Measurements from ENCODE around the gene GSE1.

The GSE1 gene

DNA sequence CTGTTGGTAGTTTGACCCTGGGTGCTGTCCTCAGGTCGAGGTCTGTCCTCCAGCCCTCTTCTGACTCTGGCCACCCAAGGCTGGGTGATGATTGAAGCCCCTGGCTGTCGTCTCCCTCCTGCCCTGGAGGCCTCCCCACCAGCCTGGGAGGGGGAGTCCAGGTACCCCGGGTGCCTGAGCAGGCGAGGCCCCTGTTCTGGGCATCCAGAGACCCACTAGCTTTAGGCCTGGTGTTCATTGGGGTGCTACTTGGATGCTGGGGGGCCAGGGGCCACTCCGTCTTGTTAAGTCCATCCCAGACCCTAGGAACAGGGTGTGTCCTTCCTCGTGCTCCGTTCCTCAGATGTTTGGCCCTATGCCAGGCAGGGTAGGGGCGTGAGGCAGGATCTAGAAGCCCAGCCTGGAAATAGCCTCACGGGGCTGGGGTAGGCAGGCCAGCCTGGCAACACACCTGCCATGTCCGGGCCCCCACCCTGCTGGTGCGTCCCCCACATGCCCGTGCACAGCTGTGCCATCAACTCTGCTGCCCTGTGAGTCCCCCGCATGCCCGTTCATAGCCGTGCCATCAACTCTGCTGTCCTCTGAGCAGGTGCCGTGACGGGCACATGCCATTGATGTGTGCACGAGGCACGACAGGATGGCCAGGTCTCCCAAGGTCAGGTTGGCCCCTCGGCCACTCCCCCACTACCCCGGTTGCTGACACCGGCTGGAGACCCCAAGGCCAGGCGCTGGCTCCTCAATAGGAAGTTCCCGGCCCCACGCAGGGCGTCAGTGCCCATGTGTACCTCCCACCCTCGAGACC lies 38.7 kb downstream of the GSE1 start:
- DNase-seq = peak; percentile 31

DNA sequence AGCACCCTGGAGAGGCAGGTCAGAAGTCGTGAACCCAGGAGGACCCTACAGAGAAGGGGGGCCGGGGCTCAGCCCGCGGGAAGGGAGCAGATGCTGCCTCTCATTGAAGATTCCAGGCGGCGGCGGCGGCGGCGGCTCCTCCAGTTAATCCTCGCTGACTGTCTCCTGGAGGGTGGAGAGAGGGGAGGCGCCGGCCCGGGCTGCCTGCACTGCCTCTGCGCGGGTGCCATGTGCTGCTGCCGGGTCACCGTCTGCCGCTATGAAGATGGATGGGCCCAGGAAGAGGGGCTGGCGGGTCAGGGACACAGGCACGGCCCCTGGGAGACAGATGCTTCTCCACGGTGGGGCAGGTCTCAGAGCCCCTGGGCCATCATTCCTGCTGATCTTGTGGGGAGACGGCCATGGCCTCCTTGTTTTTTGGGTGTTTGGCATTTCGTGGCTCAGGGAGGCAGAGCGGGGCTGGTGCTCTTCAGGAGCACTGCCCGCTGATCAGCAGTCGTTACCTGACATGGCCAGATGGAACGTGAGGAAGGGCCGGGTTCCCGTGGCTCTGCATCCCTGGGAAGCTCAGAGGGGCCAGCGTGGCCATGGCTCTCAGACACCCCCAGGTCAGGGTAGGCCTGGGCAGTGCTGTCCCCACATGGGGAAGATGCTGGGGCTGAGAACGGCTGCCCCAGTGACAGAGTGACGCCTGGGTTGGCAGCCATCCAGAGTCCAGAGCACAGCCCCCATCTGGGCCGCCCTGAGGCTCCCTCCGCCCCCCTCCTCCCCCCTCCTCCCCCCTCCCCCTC lies 39.5 kb downstream of the GSE1 start:
- peak; percentile 80 for DNase-seq

- DNase-seq = no peak
These were observed 40.3 kb downstream of the GSE1 start for GRCh38 chr16:85653290-85653891.

- DNase-seq = no peak
These were observed 41.4 kb downstream of the GSE1 start for GRCh38 chr16:85654251-85655095.

GRCh38 chr16:85655216-85656129 lies 42.4 kb downstream of the GSE1 start:
- no peak for DNase-seq

- DNase-seq = no peak
These were observed 43.5 kb downstream of the GSE1 start for GRCh38 chr16:85656351-85657266.

- DNase-seq = no peak
These were observed 44.1 kb downstream of the GSE1 start for GRCh38 chr16:85657267-85657650.

DNA sequence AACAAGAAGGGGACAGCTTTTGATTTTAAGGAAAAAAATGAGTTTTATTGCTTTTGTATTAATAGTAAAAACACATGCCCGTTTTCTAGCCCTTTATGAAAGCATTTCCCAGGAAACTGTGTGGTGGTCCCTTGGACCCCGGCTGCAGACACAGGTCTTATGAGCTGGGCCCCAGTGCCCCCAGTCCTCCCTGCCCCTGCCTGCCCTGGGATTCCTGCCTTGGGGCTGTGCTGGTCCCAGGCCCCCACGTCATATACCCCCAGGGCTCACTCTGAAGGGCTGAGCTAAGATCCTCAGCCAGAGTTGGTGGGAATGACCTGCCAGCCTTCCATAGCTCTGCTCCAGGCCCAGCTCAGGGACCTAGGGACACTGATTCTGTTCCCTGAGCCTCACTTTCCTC lies 44.9 kb downstream of the GSE1 start:
- no peak for DNase-seq

GRCh38 chr16:85658504-85659326 lies 45.6 kb downstream of the GSE1 start:
- no peak for DNase-seq

- DNase-seq = no peak
These were observed 46.2 kb downstream of the GSE1 start for GRCh38 chr16:85659336-85659735.

DNA sequence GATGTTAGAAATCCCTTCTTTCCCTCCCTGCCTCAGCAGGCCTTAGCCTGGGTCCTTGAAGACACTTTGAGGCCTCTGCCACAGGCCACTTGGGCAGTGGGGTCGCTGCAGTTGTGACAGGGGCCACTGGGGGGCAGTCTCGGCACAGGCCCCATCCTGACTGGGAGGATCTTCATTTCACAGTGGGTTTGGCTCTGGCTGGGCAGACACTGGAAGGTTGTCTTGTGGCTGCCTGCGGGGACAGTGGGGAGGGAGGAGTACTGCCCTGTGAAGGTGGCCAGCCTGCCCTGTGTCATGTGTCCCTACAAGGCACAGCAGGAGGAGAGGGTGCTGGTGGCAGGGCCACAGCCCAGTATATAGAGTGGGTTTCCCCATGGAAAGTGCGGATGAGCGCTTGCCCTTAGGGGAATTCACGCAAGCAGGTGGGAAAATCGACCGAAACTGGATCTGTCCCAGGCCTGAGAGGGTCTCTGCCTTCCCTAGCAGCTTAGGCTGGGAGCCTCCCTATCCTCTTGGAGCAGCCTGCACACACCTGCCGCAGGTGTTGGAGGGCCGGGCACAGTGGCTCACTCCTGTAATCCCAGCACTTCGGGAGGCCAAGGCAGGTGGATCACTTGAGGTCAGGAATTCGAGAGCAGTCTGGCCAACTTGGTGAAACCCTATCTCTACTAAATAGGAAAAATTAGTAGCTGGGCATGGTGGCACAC lies 46.8 kb downstream of the GSE1 start:
- peak; percentile 37 for DNase-seq

GRCh38 chr16:85660843-85661739 lies 48.0 kb downstream of the GSE1 start:
- no peak for DNase-seq

DNA sequence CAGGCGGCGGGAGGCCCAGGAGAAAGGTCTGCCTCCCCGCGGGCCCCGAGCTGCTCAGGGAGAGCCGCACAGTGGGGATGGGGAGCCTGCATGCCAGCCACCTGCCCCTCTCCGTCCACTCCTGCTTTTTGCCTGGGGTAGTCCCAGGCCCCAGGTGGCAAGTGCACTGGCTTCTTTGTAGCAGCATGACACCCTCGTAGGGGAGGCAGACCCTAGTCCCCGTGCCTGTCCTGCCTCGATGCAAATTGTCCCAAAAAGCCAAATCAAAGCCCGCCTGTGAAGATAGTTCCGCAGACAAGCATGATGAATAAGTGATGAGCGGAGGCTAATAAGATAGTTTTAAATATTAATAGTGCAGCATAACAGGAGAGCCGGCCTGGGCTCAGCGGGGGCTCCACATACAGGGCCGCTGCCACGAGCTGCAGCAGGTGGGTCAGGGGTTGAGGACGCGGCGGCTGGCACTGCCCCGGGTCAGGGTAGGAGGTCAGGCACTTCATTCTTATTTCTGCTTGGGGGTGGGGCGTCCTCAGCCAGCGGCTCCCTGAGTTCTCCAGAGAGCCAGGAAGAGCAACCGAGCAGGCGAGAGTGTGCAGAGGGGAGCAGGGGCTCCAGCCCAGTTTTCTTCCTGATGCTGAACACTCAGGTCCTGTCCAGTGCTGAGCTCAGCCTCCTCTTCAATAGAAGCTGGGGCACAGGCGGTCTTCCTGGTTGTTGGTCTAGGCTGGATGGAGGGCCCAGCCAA lies 48.8 kb downstream of the GSE1 start:
- DNase-seq = no peak

DNA sequence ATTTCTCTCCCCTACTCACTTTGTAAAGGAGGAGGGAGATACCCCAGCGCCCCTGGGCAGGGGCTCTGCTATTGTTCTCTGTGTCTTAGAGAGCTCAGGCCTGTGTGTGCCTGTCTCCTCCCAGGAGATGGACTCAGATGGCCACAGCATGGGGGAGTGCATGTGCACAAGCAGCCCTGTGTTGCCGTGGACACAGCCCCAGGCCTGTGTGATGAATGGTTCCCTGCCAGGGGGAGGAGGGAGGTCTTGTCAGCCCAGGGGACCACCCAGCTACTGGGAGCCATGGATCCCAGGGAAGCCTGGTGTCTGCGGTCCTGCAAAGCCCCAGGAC lies 49.3 kb downstream of the GSE1 start:
- no peak for DNase-seq

GRCh38 chr16:85662976-85663830 lies 50.1 kb downstream of the GSE1 start:
- DNase-seq = no peak

- DNase-seq = no peak
These were observed 50.8 kb downstream of the GSE1 start for GRCh38 chr16:85663891-85664321.
